Spleen (tissue), 11 donors: Measurements from ENCODE around the gene CNTNAP2. TPM values are rescaled to one million over a fixed set of nuclear protein-coding genes. Genes with fewer than 3 reads are reported as not detected.

ENCODE experiments used
- DNase-seq: peaks from one replicate; pipeline ENCODE4 v3.0.0-alpha.2; 2020
- H3K27ac ChIP-seq, 8 donors: fragments of 200-600 bp; sonication (generic) in 7 of 8; 1 replicate in 4 of 8; 2 replicates in 4 of 8; pipeline versions ENCODE4 v1.5.0 to v1.8.0; 2016 to 2021; ENCODE audit warnings: inconsistent platforms in 4 of 8, mild to moderate bottlenecking in 4 of 8, moderate library complexity in 1 of 8
- H3K27me3 ChIP-seq, 7 donors: fragments of 200-600 bp; sonication (generic) in 6 of 7; replicated peaks in 1 of 7; 1 replicate in 4 of 7; 2 replicates in 3 of 7; pipeline versions ENCODE4 v1.5.0 to v1.8.0; 2016 to 2021; ENCODE audit warnings: inconsistent platforms in 3 of 7, mild to moderate bottlenecking in 1 of 7
- H3K36me3 ChIP-seq, 6 donors: fragments of 200-600 bp; sonication (generic) in 5 of 6; 1 replicate in 4 of 6; 2 replicates in 2 of 6; pipeline versions ENCODE4 v1.5.0 to v1.8.0; 2016 to 2021; ENCODE audit warnings: inconsistent platforms in 2 of 6
- H3K4me1 ChIP-seq, 6 donors: fragments of 200-600 bp; sonication (generic) in 5 of 6; 1 replicate in 3 of 6; 2 replicates in 3 of 6; pipeline versions ENCODE4 v1.5.0 to v1.8.0; 2016 to 2021; ENCODE audit warnings: inconsistent platforms in 3 of 6
- H3K4me3 ChIP-seq, 8 donors: fragments of 200-600 bp; sonication (generic) in 7 of 8; 1 replicate in 4 of 8; 2 replicates in 4 of 8; pipeline versions ENCODE4 v1.5.0 to v1.8.0; 2016 to 2021; ENCODE audit warnings: inconsistent platforms in 4 of 8, mild to moderate bottlenecking in 4 of 8, moderate library complexity in 2 of 8
- H3K9me3 ChIP-seq, 8 donors: fragments of 200-600 bp; sonication (generic) in 7 of 8; 1 replicate in 4 of 8; 2 replicates in 4 of 8; pipeline versions ENCODE4 v1.5.0 to v1.8.0; 2016 to 2021; ENCODE audit warnings: inconsistent platforms in 4 of 8
- CTCF ChIP-seq, 11 experiments: fragments of 200-600 bp in 7 of 11; fragments of 450-650 bp in 4 of 11; sonication (generic) in 4 of 11; IDR thresholded peaks in 8 of 11; conservative IDR thresholded peaks in 3 of 11; 1 replicate in 7 of 11; 2 replicates in 4 of 11; pipeline versions ENCODE4 v1.4.0 to v1.8.0; 2016 to 2021; ENCODE audit warnings: antibody characterized with exemption in 11 of 11, inconsistent platforms in 4 of 11, mild to moderate bottlenecking in 1 of 11
- POLR2A ChIP-seq, 3 donors: fragments of 450-650 bp; IDR thresholded peaks; one replicate each; pipeline ENCODE4 v1.5.1; 2017; ENCODE audit warnings: antibody characterized with exemption in 3 of 3, mild to moderate bottlenecking in 1 of 3
- POLR2AphosphoS5 ChIP-seq, 3 donors: sonication (generic); formaldehyde crosslinking; IDR thresholded peaks; one replicate each; pipeline ENCODE4 v1.5.1; 2017; ENCODE audit warnings: antibody characterized with exemption in 3 of 3
- WGBS, 5 donors: extraction: QIAGEN DNeasy Blood & Tissue Kit in 3 of 5; methylation state at CpG; one replicate each; pipeline versions ENCODE4 v1.1.5 to v1.1.7; 2013 to 2018; 5-methylcytosine and 5-hydroxymethylcytosine counted together
- intact Hi-C: fragments of 100-400 bp; cut with DNase I; formaldehyde crosslinking; loops from one replicate; pipeline ENCODE4 v1.15.0; 2023; ENCODE audit warnings: low total_unique reads
- polyA plus RNA-seq, 3 donors: library from polyadenylated mRNA; stranded (reverse); fragments of 200-250 nt; gene quantifications; one replicate each; pipeline ENCODE4 v1.2.1, GENCODE V29; 2013
- total RNA-seq, 7 donors: library from RNA; depleted of rRNA in 3 of 7; stranded (reverse); fragments of >200 nt in 3 of 7; fragmentation: NEBNext Ultra II Directional in 4 of 7; extraction: Animal tissue kit (Norgen Biotek cat#: 25700) in 4 of 7; gene quantifications; one replicate each; pipeline versions ENCODE4 v1.1.0 to v1.2.1, GENCODE V29; 2016 to 2021
- donor health status: healthy with polysubstance abuse.
- donor health status: DM: no; HTN: no; CAD: no; lungs with moderate emphysema.
- donor health status: DM: no; HTN: no; CAD: no.
- donor health status: Bipolar disorder and iron deficiency.
- donor health status: healthy.
- donor health status: DM: no; HTN: no; CAD: no.
- donor health status: DM: yes; HTN: yes; CAD: no.

The CNTNAP2 gene
- total and polyA plus RNA-seq, 10 donors: 0.13 to 2.0 (median 0.82) TPM

- no peak overlapping the region for H3K4me3 ChIP-seq
- H3K4me1 ChIP-seq: no peaks in the 10 kb centered on the region
- H3K27ac ChIP-seq: no peak overlapping the region
- no peak for DNase-seq
- intact Hi-C loops: no loop called here
- peaks cover 0 to 12% (median 0%) of the 10 kb centered on the region in 8 donors for H3K9me3 ChIP-seq
- WGBS, 5 donors: 80 to 92% (median 85%) methylated on average over 3 of the region's 3 CpGs
- no peaks in the 10 kb centered on the region for H3K27me3 ChIP-seq
- TF ChIP-seq CTCF (IDR thresholded peaks at IDR 0.05 in 8 of 11, conservative IDR thresholded peaks at IDR 0.05 in 3 of 11): no peak
- TF ChIP-seq POLR2AphosphoS5 (IDR thresholded peaks at IDR 0.05): no peak
- TF ChIP-seq POLR2A (IDR thresholded peaks at IDR 0.05): no peak
- no peaks in the 10 kb centered on the region for H3K36me3 ChIP-seq
Measured at GRCh38 chr7:147567043-147567442, 1450.4 kb downstream of the CNTNAP2 start.

- no peaks in the 10 kb centered on the region for H3K27me3 ChIP-seq
- no peaks in the 10 kb centered on the region for H3K36me3 ChIP-seq
- 68 to 88% (median 79%) methylated on average over 6 of the region's 6 CpGs for WGBS, 5 donors
- peaks cover 0 to 12% (median 0%) of the 10 kb centered on the region in 8 donors for H3K9me3 ChIP-seq
- TF ChIP-seq POLR2A (IDR thresholded peaks at IDR 0.05) (no peak), CTCF (IDR thresholded peaks at IDR 0.05 in 8 of 11, conservative IDR thresholded peaks at IDR 0.05 in 3 of 11) (no peak), POLR2AphosphoS5 (IDR thresholded peaks at IDR 0.05) (no peak)
- no peak for DNase-seq
- H3K4me3 ChIP-seq: no peak overlapping the region
- no peak overlapping the region for H3K27ac ChIP-seq
- intact Hi-C loops: no loop called here
- H3K4me1 ChIP-seq: no peaks in the 10 kb centered on the region
Measured at GRCh38 chr7:147569116-147569913, 1452.7 kb downstream of the CNTNAP2 start.

GRCh38 chr7:147570390-147570789, 1453.8 kb downstream of the CNTNAP2 start:
- TF ChIP-seq POLR2AphosphoS5 (IDR thresholded peaks at IDR 0.05) (no peak), POLR2A (IDR thresholded peaks at IDR 0.05) (no peak), CTCF (IDR thresholded peaks at IDR 0.05 in 8 of 11, conservative IDR thresholded peaks at IDR 0.05 in 3 of 11) (no peak)
- DNase-seq: no peak
- peaks cover 0 to 7% (median 0%) of the 10 kb centered on the region in 8 donors for H3K9me3 ChIP-seq
- no peaks in the 10 kb centered on the region for H3K4me1 ChIP-seq
- no peaks in the 10 kb centered on the region for H3K27me3 ChIP-seq
- H3K4me3 ChIP-seq: no peak overlapping the region
- 70 to 88% (median 78%) methylated on average over 1 of the region's 1 CpG for WGBS, 5 donors
- H3K36me3 ChIP-seq: no peaks in the 10 kb centered on the region
- intact Hi-C loops: no loop called here
- H3K27ac ChIP-seq: no peak overlapping the region

- no peak for TF ChIP-seq CTCF (IDR thresholded peaks at IDR 0.05 in 8 of 11, conservative IDR thresholded peaks at IDR 0.05 in 3 of 11)
- TF ChIP-seq POLR2A (IDR thresholded peaks at IDR 0.05): no peak
- no peak for TF ChIP-seq POLR2AphosphoS5 (IDR thresholded peaks at IDR 0.05)
- 85 to 93% (median 87%) methylated on average over 8 of the region's 8 CpGs for WGBS, 5 donors
- DNase-seq: no peak
- Histone ChIP-seq H3K27me3 (no peaks in the 10 kb centered on the region), H3K27ac (no peak overlapping the region), H3K9me3 (peaks cover 0 to 7% (median 0%) of the 10 kb centered on the region in 8 donors), H3K36me3 (no peaks in the 10 kb centered on the region), H3K4me3 (no peak overlapping the region), H3K4me1 (no peaks in the 10 kb centered on the region)
- intact Hi-C loops: no loop called here
Measured at GRCh38 chr7:147571436-147572185, 1455.0 kb downstream of the CNTNAP2 start.
